ENCODE data around the gene DGKH. TPM values are rescaled to one million over a fixed set of nuclear protein-coding genes. Genes with fewer than 3 reads are reported as not detected.
"Not testable (repeated sequence)": the region's sequence is repeated elsewhere in the genome, so short reads cannot be mapped to it uniquely, and the experiment has no call there.

Gene DGKH
- total RNA-seq, 1 donor, result 8.7 TPM

- Histone ChIP-seq H3K4me3 (ENCODE audit: insufficient read depth, low read length) (no peak overlapping the region), H3K36me3 (ENCODE audit: insufficient read depth, low read length) (peaks cover 8% of the 10 kb centered on the region), H3K79me2 (ENCODE audit: insufficient read depth, low read length) (no peaks in the 10 kb centered on the region), H3K27ac (ENCODE audit: low read depth, low read length) (no peak overlapping the region), H3K4me2 (ENCODE audit: insufficient read depth, low read length) (no peak overlapping the region), H3K27me3 (ENCODE audit: insufficient read depth, low read length) (no peaks in the 10 kb centered on the region), H3K4me1 (ENCODE audit: insufficient read depth, low read length) (peaks cover 2% of the 10 kb centered on the region), H3K9me3 (ENCODE audit: low read depth, low read length) (no peaks in the 10 kb centered on the region), H4K20me1 (ENCODE audit: insufficient read depth, low read length) (no peaks in the 10 kb centered on the region), H2AFZ (ENCODE audit: low read length) (no peak overlapping the region)
- peak; percentile 76 for DNase-seq (ENCODE audit: insufficient read length, low spot score, missing footprints)
- TF ChIP-seq CTCF (IDR thresholded peaks at IDR 0.05; ENCODE audit: extremely low read depth, low read depth, low read length), result no peak
Measured at GRCh38 chr13:42153199-42154113, 105.0 kb downstream of the DGKH start.

GRCh38 chr13:42155251-42155650, 106.8 kb downstream of the DGKH start:
- Histone ChIP-seq H3K4me1 (ENCODE audit: insufficient read depth, low read length) (peaks cover 2% of the 10 kb centered on the region), H3K4me2 (ENCODE audit: insufficient read depth, low read length) (no peak overlapping the region), H3K27ac (ENCODE audit: low read depth, low read length) (no peak overlapping the region), H3K36me3 (ENCODE audit: insufficient read depth, low read length) (peaks cover 13% of the 10 kb centered on the region), H2AFZ (ENCODE audit: low read length) (no peak overlapping the region), H3K9me3 (ENCODE audit: low read depth, low read length) (no peaks in the 10 kb centered on the region), H3K4me3 (ENCODE audit: insufficient read depth, low read length) (no peak overlapping the region), H3K27me3 (ENCODE audit: insufficient read depth, low read length) (no peaks in the 10 kb centered on the region), H3K79me2 (ENCODE audit: insufficient read depth, low read length) (no peaks in the 10 kb centered on the region), H4K20me1 (ENCODE audit: insufficient read depth, low read length) (no peaks in the 10 kb centered on the region)
- peak; percentile 46 for DNase-seq (ENCODE audit: insufficient read length, low spot score, missing footprints)
- TF ChIP-seq CTCF (IDR thresholded peaks at IDR 0.05; ENCODE audit: extremely low read depth, low read depth, low read length), result no peak

GRCh38 chr13:42163338-42163737, 114.9 kb downstream of the DGKH start:
- not testable (repeated sequence) for DNase-seq (ENCODE audit: insufficient read length, low spot score, missing footprints); H3K9me3 ChIP-seq (ENCODE audit: low read depth, low read length); H3K27me3 ChIP-seq (ENCODE audit: insufficient read depth, low read length); H3K4me3 ChIP-seq (ENCODE audit: insufficient read depth, low read length); H2AFZ ChIP-seq (ENCODE audit: low read length); H4K20me1 ChIP-seq (ENCODE audit: insufficient read depth, low read length); H3K4me2 ChIP-seq (ENCODE audit: insufficient read depth, low read length); H3K79me2 ChIP-seq (ENCODE audit: insufficient read depth, low read length); H3K27ac ChIP-seq (ENCODE audit: low read depth, low read length); H3K36me3 ChIP-seq (ENCODE audit: insufficient read depth, low read length); H3K4me1 ChIP-seq (ENCODE audit: insufficient read depth, low read length)

- not testable (repeated sequence) for H3K79me2 ChIP-seq (ENCODE audit: insufficient read depth, low read length)
Measured at GRCh38 chr13:42163910-42164309, 115.5 kb downstream of the DGKH start.

GRCh38 chr13:42164557-42165125, 116.2 kb downstream of the DGKH start:
- Histone ChIP-seq H3K4me1 (ENCODE audit: insufficient read depth, low read length) (no peaks in the 10 kb centered on the region), H3K27me3 (ENCODE audit: insufficient read depth, low read length) (no peaks in the 10 kb centered on the region), H3K27ac (ENCODE audit: low read depth, low read length) (no peak overlapping the region), H4K20me1 (ENCODE audit: insufficient read depth, low read length) (no peaks in the 10 kb centered on the region), H3K79me2 (ENCODE audit: insufficient read depth, low read length) (no peaks in the 10 kb centered on the region), H3K4me2 (ENCODE audit: insufficient read depth, low read length) (no peak overlapping the region), H3K9me3 (ENCODE audit: low read depth, low read length) (no peaks in the 10 kb centered on the region), H2AFZ (ENCODE audit: low read length) (no peak overlapping the region), H3K4me3 (ENCODE audit: insufficient read depth, low read length) (no peak overlapping the region), H3K36me3 (ENCODE audit: insufficient read depth, low read length) (peaks cover 11% of the 10 kb centered on the region)
- TF ChIP-seq CTCF (IDR thresholded peaks at IDR 0.05; ENCODE audit: extremely low read depth, low read depth, low read length), result no peak
- no peak for DNase-seq (ENCODE audit: insufficient read length, low spot score, missing footprints)

More at GRCh38 chr13:42163910-42164309, 115.5 kb downstream of the DGKH start:
- H3K4me1 ChIP-seq (ENCODE audit: insufficient read depth, low read length); H3K9me3 ChIP-seq (ENCODE audit: low read depth, low read length); H3K4me3 ChIP-seq (ENCODE audit: insufficient read depth, low read length); H3K27ac ChIP-seq (ENCODE audit: low read depth, low read length); H2AFZ ChIP-seq (ENCODE audit: low read length); DNase-seq (ENCODE audit: insufficient read length, low spot score, missing footprints); H3K27me3 ChIP-seq (ENCODE audit: insufficient read depth, low read length); H3K4me2 ChIP-seq (ENCODE audit: insufficient read depth, low read length); H4K20me1 ChIP-seq (ENCODE audit: insufficient read depth, low read length): not testable (repeated sequence)
- H3K36me3 ChIP-seq (ENCODE audit: insufficient read depth, low read length), result peaks cover 13% of the 10 kb centered on the region
